ENCODE measurements around the gene CCDC8. TPM values are rescaled to one million over a fixed set of nuclear protein-coding genes. Genes with fewer than 3 reads are reported as not detected.

Gene CCDC8
- total RNA-seq, 1 experiment from 2014 or later: 0.18 TPM

- no peak overlapping the region for H3K4me3 Mint-ChIP-seq (ENCODE audit: unreplicated experiment)
- DNase-seq: no peak
- CTCF ChIA-PET: no interaction called here
- H3K27ac Mint-ChIP-seq (ENCODE audit: unreplicated experiment): no peak overlapping the region
- no peak overlapping the region for H3K4me3 ChIP-seq (ENCODE audit: low read depth, low read length)
- H3K36me3 Mint-ChIP-seq (ENCODE audit: insufficient read depth, unreplicated experiment): peaks cover 82% of the 10 kb centered on the region
- POLR2A ChIA-PET: interaction anchor here (1.0 kb wide), 1 partner anchor 725 kb away, joined by 3 read pairs; the partner anchor contains the start of gene ZC3H4
- H3K9me3 Mint-ChIP-seq (ENCODE audit: unreplicated experiment): peaks cover 11% of the 10 kb centered on the region
- no peaks in the 10 kb centered on the region for H3K4me1 Mint-ChIP-seq (ENCODE audit: low read depth, unreplicated experiment)
- TF ChIP-seq CTCF (IDR thresholded peaks at IDR 0.05; ENCODE audit: insufficient read depth in 1 of 2, low read depth in 1 of 2, low read length in 1 of 2, severe bottlenecking in 1 of 2, unreplicated experiment in 1 of 2): no peak
- no peaks in the 10 kb centered on the region for H3K27me3 Mint-ChIP-seq (ENCODE audit: insufficient read depth, unreplicated experiment)
- H3K27me3 ChIP-seq (replicated peaks; ENCODE audit: control insufficient read depth, insufficient read depth, low read length): no peaks in the 10 kb centered on the region
- H3K9me3 ChIP-seq: no peaks in the 10 kb centered on the region
- intact Hi-C loops (cut with micrococcal nuclease; ENCODE audit: unreplicated experiment): no loop called here
- BruUV-seq (replicated peaks): no TSS peak
- H3K4me1 ChIP-seq: no peaks in the 10 kb centered on the region
- peaks cover 18% of the 10 kb centered on the region for H3K36me3 ChIP-seq (ENCODE audit: control insufficient read depth, insufficient read depth, low read length)
These were observed 24.9 kb downstream of the CCDC8 start for GRCh38 chr19:46388311-46389095.

- ChIA-PET POLR2A (interaction anchor here (1.0 kb wide), 1 partner anchor 726 kb away, joined by 3 read pairs; the partner anchor contains the start of gene ZC3H4), CTCF (no interaction called here)
- H3K27me3 Mint-ChIP-seq (ENCODE audit: insufficient read depth, unreplicated experiment): no peaks in the 10 kb centered on the region
- intact Hi-C loops (cut with micrococcal nuclease; ENCODE audit: unreplicated experiment): no loop called here
- H3K36me3 ChIP-seq (ENCODE audit: control insufficient read depth, insufficient read depth, low read length): peaks cover 18% of the 10 kb centered on the region
- no peak overlapping the region for H3K4me3 Mint-ChIP-seq (ENCODE audit: unreplicated experiment)
- H3K4me1 Mint-ChIP-seq (ENCODE audit: low read depth, unreplicated experiment): no peaks in the 10 kb centered on the region
- peaks cover 89% of the 10 kb centered on the region for H3K36me3 Mint-ChIP-seq (ENCODE audit: insufficient read depth, unreplicated experiment)
- no peaks in the 10 kb centered on the region for H3K9me3 ChIP-seq
- TF ChIP-seq CTCF (IDR thresholded peaks at IDR 0.05; ENCODE audit: insufficient read depth in 1 of 2, low read depth in 1 of 2, low read length in 1 of 2, severe bottlenecking in 1 of 2, unreplicated experiment in 1 of 2): no peak
- no peak for DNase-seq
- H3K4me1 ChIP-seq: no peaks in the 10 kb centered on the region
- H3K9me3 Mint-ChIP-seq (ENCODE audit: unreplicated experiment): peaks cover 11% of the 10 kb centered on the region
- no TSS peak for BruUV-seq (replicated peaks)
- no peak overlapping the region for H3K27ac Mint-ChIP-seq (ENCODE audit: unreplicated experiment)
- no peak overlapping the region for H3K4me3 ChIP-seq (ENCODE audit: low read depth, low read length)
- no peaks in the 10 kb centered on the region for H3K27me3 ChIP-seq (replicated peaks; ENCODE audit: control insufficient read depth, insufficient read depth, low read length)
These were observed 25.6 kb downstream of the CCDC8 start for GRCh38 chr19:46387713-46388130.

- Histone ChIP-seq H3K4me3 (ENCODE audit: low read depth, low read length) (no peak overlapping the region), H3K9me3 (no peaks in the 10 kb centered on the region), H3K36me3 (ENCODE audit: control insufficient read depth, insufficient read depth, low read length) (peaks cover 18% of the 10 kb centered on the region), H3K27me3 (replicated peaks; ENCODE audit: control insufficient read depth, insufficient read depth, low read length) (no peaks in the 10 kb centered on the region), H3K4me1 (no peaks in the 10 kb centered on the region)
- Mint-ChIP-seq H3K9me3 (ENCODE audit: unreplicated experiment) (peaks cover 11% of the 10 kb centered on the region), H3K27ac (ENCODE audit: unreplicated experiment) (no peak overlapping the region), H3K4me1 (ENCODE audit: low read depth, unreplicated experiment) (no peaks in the 10 kb centered on the region), H3K36me3 (ENCODE audit: insufficient read depth, unreplicated experiment) (peaks cover 94% of the 10 kb centered on the region), H3K27me3 (ENCODE audit: insufficient read depth, unreplicated experiment) (no peaks in the 10 kb centered on the region), H3K4me3 (ENCODE audit: unreplicated experiment) (no peak overlapping the region)
- ChIA-PET POLR2A (interaction anchor here (1.0 kb wide), 1 partner anchor 726 kb away, joined by 3 read pairs; the partner anchor contains the start of gene ZC3H4), CTCF (interaction anchor here (1.3 kb wide), 1 partner anchor 107 kb away, joined by 5 read pairs; no protein-coding TSS in a partner anchor)
- intact Hi-C loops (cut with micrococcal nuclease; ENCODE audit: unreplicated experiment): no loop called here
- no peak for TF ChIP-seq CTCF (IDR thresholded peaks at IDR 0.05; ENCODE audit: insufficient read depth in 1 of 2, low read depth in 1 of 2, low read length in 1 of 2, severe bottlenecking in 1 of 2, unreplicated experiment in 1 of 2)
- no TSS peak for BruUV-seq (replicated peaks)
- DNase-seq: no peak
These were observed 26.2 kb downstream of the CCDC8 start for GRCh38 chr19:46386996-46387712.

Measured in Caco-2 (cell line).